H7 (cell line): ENCODE measurements around the gene THSD4. TPM values are rescaled to one million over a fixed set of nuclear protein-coding genes. Genes with fewer than 3 reads are reported as not detected.

Experiments used
- DNase-seq: peaks from one replicate; pipeline ENCODE4 v3.0.0; 2012
- H3K27me3 ChIP-seq: 2 replicates; pipeline ENCODE4 v1.6.0; 2011; ENCODE audit warnings: mild to moderate bottlenecking, low read length; ENCODE audit not compliant: control insufficient read depth, insufficient read depth
- H3K36me3 ChIP-seq: replicated peaks from 2 replicates; pipeline ENCODE4 v1.5.1; 2011; ENCODE audit warnings: low read length; ENCODE audit not compliant: control insufficient read depth, insufficient read depth
- H3K4me3 ChIP-seq: 2 replicates; pipeline ENCODE4 v1.5.1; 2011; ENCODE audit warnings: low read depth, mild to moderate bottlenecking, control low read depth, low read length, moderate library complexity; ENCODE audit not compliant: insufficient read depth
- total RNA-seq: library from RNA; depleted of rRNA; stranded (reverse); fragments of >200 nt; shearing (Covaris generic); gene quantifications from 2 replicates; pipeline ENCODE4 v1.2.3, GENCODE V29; 2014

THSD4 gene
- total RNA-seq, 1 experiment from 2014 or later: 3.9 TPM

DNA sequence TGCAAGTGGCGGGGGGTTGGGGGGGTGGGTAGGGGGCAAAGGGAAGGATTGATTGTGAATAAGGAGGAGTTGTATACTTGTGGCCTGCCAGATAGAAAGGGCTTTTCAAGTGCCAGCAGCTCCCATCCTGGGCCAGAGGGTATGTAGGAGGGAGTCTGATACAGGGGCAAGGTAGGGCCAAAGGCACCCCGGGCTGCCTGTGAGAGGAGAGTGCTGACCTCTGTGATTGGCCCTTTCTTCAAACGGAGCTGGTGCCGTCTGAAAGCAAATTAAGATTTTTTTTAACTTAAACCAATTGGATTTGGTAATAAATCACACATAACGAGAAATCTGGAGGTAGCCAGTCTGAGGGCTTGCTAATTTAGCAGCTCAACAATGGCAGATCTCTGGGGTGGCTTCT lies 229.9 kb downstream of the THSD4 start:
- H3K27me3 ChIP-seq: no peaks in the 10 kb centered on the region
- H3K4me3 ChIP-seq: no peak overlapping the region
- DNase-seq: no peak
- no peaks in the 10 kb centered on the region for H3K36me3 ChIP-seq

DNA sequence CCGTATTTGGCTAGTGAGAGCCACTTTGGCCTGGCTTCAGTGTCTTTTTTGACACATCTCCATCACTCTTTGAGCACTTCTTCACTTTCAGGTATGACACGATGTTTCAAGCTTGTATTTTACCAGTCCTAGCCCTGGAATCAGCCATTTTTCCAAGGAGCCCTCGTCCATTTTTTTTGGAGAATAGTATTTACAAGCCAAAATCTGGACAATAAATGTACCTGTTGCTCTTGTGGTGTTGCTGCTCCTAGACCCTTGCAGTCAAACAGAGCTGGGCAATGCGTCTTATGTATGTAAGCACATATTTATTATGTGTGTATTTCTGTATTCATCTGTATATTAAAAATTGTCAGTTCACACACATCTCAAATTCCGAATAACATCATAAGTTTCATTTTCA lies 231.2 kb downstream of the THSD4 start:
- no peaks in the 10 kb centered on the region for H3K27me3 ChIP-seq
- H3K4me3 ChIP-seq: no peak overlapping the region
- H3K36me3 ChIP-seq: no peaks in the 10 kb centered on the region
- DNase-seq: no peak

DNA sequence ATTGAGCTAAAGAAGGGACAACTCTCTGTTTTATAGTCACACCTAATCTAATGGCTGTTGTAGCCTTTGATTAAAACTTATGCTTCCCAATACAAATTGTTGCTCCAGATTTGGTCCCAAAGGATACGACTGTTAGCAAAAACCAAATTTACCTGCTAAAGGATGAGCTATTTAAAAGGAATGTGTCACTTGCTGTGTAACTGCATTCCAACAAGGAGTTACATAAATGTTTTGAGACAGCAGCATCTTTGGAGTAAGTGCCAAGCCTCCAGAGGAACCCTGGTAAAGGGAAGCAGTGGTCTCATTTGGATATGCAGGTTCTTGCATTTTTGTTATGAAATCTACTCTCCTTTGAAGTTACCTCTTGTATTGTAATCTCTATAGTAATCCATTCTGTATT lies 233.3 kb downstream of the THSD4 start:
- no peak overlapping the region for H3K4me3 ChIP-seq
- H3K36me3 ChIP-seq: no peaks in the 10 kb centered on the region
- no peak for DNase-seq
- no peaks in the 10 kb centered on the region for H3K27me3 ChIP-seq

DNA sequence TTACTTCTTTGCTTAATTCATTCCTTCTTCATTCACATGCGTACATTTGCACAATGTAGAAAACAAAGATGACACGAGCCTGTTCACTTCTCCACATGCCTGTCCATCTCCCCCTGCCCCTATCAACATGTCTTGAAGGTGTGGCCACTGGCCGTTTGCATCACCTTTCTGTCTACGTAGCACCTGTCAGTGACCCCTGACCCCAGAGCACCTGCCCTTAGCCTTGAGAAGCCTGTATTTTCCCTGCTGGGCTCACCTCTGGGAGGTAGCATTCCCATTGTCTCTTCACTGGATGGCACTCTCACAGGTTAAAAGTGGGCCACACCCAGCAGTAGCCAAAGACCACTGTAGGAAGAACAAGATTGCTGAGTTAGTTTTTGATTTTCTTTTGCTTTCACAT lies 234.1 kb downstream of the THSD4 start:
- Histone ChIP-seq H3K27me3 (no peaks in the 10 kb centered on the region), H3K4me3 (no peak overlapping the region), H3K36me3 (no peaks in the 10 kb centered on the region)
- no peak for DNase-seq

- no peak for DNase-seq
- no peak overlapping the region for H3K4me3 ChIP-seq
- no peaks in the 10 kb centered on the region for H3K27me3 ChIP-seq
- no peaks in the 10 kb centered on the region for H3K36me3 ChIP-seq
Observed at GRCh38 chr15:71349736-71350526, 234.7 kb downstream of the THSD4 start.

DNA sequence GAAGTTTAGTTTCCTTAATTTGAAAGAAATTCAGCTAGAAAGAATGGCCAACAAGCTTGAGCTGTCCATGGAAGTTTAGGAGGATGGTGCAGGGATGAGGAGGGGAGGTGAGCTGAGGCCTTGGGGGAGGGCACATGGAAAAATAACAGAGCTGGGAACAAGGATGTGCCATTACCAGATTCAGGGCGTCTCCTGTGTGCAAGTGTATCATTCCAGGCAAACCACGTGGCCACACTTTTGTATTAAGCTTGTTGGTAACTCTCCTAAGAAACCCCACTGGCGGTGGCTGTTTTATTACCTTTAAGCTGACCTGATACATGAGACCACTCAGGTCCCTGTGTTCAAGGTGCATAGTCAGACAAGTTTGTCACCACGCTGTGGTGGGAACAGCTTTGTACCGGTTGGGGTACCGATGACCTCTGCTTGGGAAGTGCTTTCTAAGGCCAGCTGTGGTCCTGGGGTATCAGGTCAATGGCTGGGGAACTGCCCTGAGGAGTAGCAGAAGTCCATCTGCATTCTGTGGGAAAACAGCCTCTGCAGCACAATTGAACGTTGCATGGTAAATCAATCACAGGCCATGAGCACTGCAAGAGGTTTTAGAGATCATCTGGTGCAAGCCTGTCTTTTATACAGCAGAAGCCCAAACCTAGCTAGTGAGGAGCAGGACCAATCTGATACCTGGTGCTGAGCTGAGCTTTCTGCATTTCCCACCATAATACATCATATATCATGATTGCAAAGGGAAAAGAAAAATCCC lies 235.5 kb downstream of the THSD4 start:
- H3K27me3 ChIP-seq: no peaks in the 10 kb centered on the region
- no peak overlapping the region for H3K4me3 ChIP-seq
- no peaks in the 10 kb centered on the region for H3K36me3 ChIP-seq
- DNase-seq: no peak

- no peaks in the 10 kb centered on the region for H3K27me3 ChIP-seq
- no peak overlapping the region for H3K4me3 ChIP-seq
- no peaks in the 10 kb centered on the region for H3K36me3 ChIP-seq
- no peak for DNase-seq
Observed at GRCh38 chr15:71352125-71352524, 236.9 kb downstream of the THSD4 start.

- H3K36me3 ChIP-seq: no peaks in the 10 kb centered on the region
- no peak for DNase-seq
- no peaks in the 10 kb centered on the region for H3K27me3 ChIP-seq
- H3K4me3 ChIP-seq: no peak overlapping the region
Observed at GRCh38 chr15:71352765-71353164, 237.5 kb downstream of the THSD4 start.

DNA sequence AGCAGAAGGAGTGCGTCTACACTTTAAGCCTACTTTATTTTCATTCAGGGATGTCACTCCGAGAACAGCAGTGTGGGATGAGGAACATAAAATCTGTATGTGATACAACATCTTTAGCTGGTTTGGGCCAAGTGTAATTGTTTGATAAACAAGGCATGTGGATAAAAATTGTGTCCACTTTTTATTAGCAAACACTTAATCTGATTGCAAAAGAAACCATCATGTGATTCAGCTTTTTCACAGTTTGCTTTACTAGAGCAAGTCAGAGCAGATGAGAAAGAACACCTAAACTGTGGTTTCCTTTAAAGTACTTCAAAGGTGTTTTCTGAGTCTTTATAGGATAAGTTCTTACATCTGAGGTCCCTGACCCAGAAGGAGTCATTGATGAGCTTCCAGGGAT lies 237.9 kb downstream of the THSD4 start:
- Histone ChIP-seq H3K27me3 (no peaks in the 10 kb centered on the region), H3K36me3 (no peaks in the 10 kb centered on the region), H3K4me3 (no peak overlapping the region)
- DNase-seq: no peak

GRCh38 chr15:71355268-71355667 lies 240.0 kb downstream of the THSD4 start:
- Histone ChIP-seq H3K27me3 (no peaks in the 10 kb centered on the region), H3K4me3 (no peak overlapping the region), H3K36me3 (no peaks in the 10 kb centered on the region)
- no peak for DNase-seq

- Histone ChIP-seq H3K36me3 (no peaks in the 10 kb centered on the region), H3K27me3 (no peaks in the 10 kb centered on the region)
- DNase-seq: no peak
Observed at GRCh38 chr15:71357321-71357732, 242.1 kb downstream of the THSD4 start.

GRCh38 chr15:71357967-71358366 lies 242.7 kb downstream of the THSD4 start:
- Histone ChIP-seq H3K27me3 (no peaks in the 10 kb centered on the region), H3K4me3 (no peak overlapping the region), H3K36me3 (no peaks in the 10 kb centered on the region)
- DNase-seq: no peak

More at GRCh38 chr15:71357321-71357732, 242.1 kb downstream of the THSD4 start:
- H3K4me3 ChIP-seq: no peak overlapping the region

GRCh38 chr15:71359246-71359645 lies 244.0 kb downstream of the THSD4 start:
- H3K27me3 ChIP-seq: no peaks in the 10 kb centered on the region
- no peak overlapping the region for H3K4me3 ChIP-seq
- no peaks in the 10 kb centered on the region for H3K36me3 ChIP-seq
- no peak for DNase-seq

- no peaks in the 10 kb centered on the region for H3K36me3 ChIP-seq
- H3K4me3 ChIP-seq: no peak overlapping the region
- DNase-seq: no peak
- H3K27me3 ChIP-seq: no peaks in the 10 kb centered on the region
Observed at GRCh38 chr15:71362556-71362955, 247.3 kb downstream of the THSD4 start.
